K562 (cell line): ENCODE results near the gene XRCC3.

ENCODE experiments used
- HDAC6 ChIP-seq: IDR thresholded peaks from 2 replicates; pipeline ENCODE4 v1.6.1; 2012; ENCODE audit warnings: low read depth, mild to moderate bottlenecking, control low read depth, inconsistent platforms, low read length, moderate library complexity
- HMG20B ChIP-seq: fragments of 250-450 bp; sonication (Bioruptor Pico); IDR thresholded peaks from 2 replicates; pipeline ENCODE4 v1.5.0; 2021; ENCODE audit warnings: mild to moderate bottlenecking
- MTF1 ChIP-seq: fragments of 250-450 bp; sonication (Bioruptor Pico); IDR thresholded peaks from 2 replicates; pipeline ENCODE4 v1.9.0; 2021; ENCODE audit warnings: moderate library complexity, mild to moderate bottlenecking, inconsistent platforms, borderline replicate concordance
- NFATC3 ChIP-seq: fragments of 450-650 bp; IDR thresholded peaks from 2 replicates; pipeline ENCODE4 v1.6.1; 2017; ENCODE audit warnings: mild to moderate bottlenecking
- SIX5 ChIP-seq, 2 experiments: IDR thresholded peaks; 2 replicates each; pipeline ENCODE4 v1.6.1; 2011; ENCODE audit warnings: low read length in 2 of 2, borderline replicate concordance in 1 of 2, low read depth in 1 of 2, mild to moderate bottlenecking in 1 of 2, moderate library complexity in 1 of 2; ENCODE audit not compliant: insufficient read depth in 1 of 2
- TAF1 ChIP-seq: IDR thresholded peaks from 2 replicates; pipeline ENCODE4 v1.6.1; 2011; ENCODE audit warnings: mild to moderate bottlenecking, low read length, moderate library complexity; ENCODE audit not compliant: insufficient read depth, control insufficient read depth, severe bottlenecking; ENCODE audit errors: extremely low read depth
- ZNF318 ChIP-seq, 2 experiments: fragments of 450-650 bp; IDR thresholded peaks; 2 replicates each; pipeline ENCODE4 v1.6.1; 2016; ENCODE audit warnings: mild to moderate bottlenecking in 2 of 2, borderline replicate concordance in 1 of 2, low read depth in 1 of 2, moderate library complexity in 1 of 2
- TF ChIP-seq, protein P1 (sequence below), 3 experiments: IDR thresholded peaks in 2 of 3; conservative IDR thresholded peaks in 1 of 3; 2 replicates each; pipeline ENCODE4 v1.5.1; 2011 to 2012; ENCODE audit warnings: low read length in 3 of 3, mild to moderate bottlenecking in 3 of 3, control low read depth in 2 of 3, improper control_type of control experiment in 1 of 3, inconsistent platforms in 1 of 3, low read depth in 1 of 3, mixed read lengths in 1 of 3, moderate library complexity in 1 of 3; ENCODE audit not compliant: insufficient read depth in 2 of 3
- TF ChIP-seq, protein P2 (sequence below): sonication (generic); formaldehyde crosslinking; IDR thresholded peaks from 2 replicates; pipeline ENCODE4 v1.8.0; 2022; ENCODE audit warnings: mild to moderate bottlenecking, missing genetic modification reagents
- TF ChIP-seq, protein P3 (sequence below): fragments of 250-450 bp; sonication (Bioruptor Pico); IDR thresholded peaks from 2 replicates; pipeline ENCODE4 v1.9.0; 2021; ENCODE audit warnings: mild to moderate bottlenecking, inconsistent platforms

- TF ChIP-seq, protein P1, sequence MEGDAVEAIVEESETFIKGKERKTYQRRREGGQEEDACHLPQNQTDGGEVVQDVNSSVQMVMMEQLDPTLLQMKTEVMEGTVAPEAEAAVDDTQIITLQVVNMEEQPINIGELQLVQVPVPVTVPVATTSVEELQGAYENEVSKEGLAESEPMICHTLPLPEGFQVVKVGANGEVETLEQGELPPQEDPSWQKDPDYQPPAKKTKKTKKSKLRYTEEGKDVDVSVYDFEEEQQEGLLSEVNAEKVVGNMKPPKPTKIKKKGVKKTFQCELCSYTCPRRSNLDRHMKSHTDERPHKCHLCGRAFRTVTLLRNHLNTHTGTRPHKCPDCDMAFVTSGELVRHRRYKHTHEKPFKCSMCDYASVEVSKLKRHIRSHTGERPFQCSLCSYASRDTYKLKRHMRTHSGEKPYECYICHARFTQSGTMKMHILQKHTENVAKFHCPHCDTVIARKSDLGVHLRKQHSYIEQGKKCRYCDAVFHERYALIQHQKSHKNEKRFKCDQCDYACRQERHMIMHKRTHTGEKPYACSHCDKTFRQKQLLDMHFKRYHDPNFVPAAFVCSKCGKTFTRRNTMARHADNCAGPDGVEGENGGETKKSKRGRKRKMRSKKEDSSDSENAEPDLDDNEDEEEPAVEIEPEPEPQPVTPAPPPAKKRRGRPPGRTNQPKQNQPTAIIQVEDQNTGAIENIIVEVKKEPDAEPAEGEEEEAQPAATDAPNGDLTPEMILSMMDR (IDR thresholded peaks at IDR 0.05 in 2 of 3, conservative IDR thresholded peaks at IDR 0.05 in 1 of 3; ENCODE audit: insufficient read depth in 2 of 3, low read depth in 1 of 3, low read length in 3 of 3), result no peak
- TF ChIP-seq, protein P2, sequence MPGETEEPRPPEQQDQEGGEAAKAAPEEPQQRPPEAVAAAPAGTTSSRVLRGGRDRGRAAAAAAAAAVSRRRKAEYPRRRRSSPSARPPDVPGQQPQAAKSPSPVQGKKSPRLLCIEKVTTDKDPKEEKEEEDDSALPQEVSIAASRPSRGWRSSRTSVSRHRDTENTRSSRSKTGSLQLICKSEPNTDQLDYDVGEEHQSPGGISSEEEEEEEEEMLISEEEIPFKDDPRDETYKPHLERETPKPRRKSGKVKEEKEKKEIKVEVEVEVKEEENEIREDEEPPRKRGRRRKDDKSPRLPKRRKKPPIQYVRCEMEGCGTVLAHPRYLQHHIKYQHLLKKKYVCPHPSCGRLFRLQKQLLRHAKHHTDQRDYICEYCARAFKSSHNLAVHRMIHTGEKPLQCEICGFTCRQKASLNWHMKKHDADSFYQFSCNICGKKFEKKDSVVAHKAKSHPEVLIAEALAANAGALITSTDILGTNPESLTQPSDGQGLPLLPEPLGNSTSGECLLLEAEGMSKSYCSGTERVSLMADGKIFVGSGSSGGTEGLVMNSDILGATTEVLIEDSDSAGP (CRISPR knock-in tag), result no peak
- TF ChIP-seq HDAC6 (no peak), HMG20B (CRISPR knock-in tag) (no peak), SIX5 (IDR thresholded peaks at IDR 0.05; ENCODE audit: borderline replicate concordance in 1 of 2, insufficient read depth in 1 of 2, low read depth in 1 of 2, low read length in 2 of 2) (no peak), TAF1 (no peak), MTF1 (no peak), NFATC3 (no peak), ZNF318 (IDR thresholded peaks at IDR 0.05; ENCODE audit: borderline replicate concordance in 1 of 2, low read depth in 1 of 2) (no peak)
- TF ChIP-seq, protein P3, sequence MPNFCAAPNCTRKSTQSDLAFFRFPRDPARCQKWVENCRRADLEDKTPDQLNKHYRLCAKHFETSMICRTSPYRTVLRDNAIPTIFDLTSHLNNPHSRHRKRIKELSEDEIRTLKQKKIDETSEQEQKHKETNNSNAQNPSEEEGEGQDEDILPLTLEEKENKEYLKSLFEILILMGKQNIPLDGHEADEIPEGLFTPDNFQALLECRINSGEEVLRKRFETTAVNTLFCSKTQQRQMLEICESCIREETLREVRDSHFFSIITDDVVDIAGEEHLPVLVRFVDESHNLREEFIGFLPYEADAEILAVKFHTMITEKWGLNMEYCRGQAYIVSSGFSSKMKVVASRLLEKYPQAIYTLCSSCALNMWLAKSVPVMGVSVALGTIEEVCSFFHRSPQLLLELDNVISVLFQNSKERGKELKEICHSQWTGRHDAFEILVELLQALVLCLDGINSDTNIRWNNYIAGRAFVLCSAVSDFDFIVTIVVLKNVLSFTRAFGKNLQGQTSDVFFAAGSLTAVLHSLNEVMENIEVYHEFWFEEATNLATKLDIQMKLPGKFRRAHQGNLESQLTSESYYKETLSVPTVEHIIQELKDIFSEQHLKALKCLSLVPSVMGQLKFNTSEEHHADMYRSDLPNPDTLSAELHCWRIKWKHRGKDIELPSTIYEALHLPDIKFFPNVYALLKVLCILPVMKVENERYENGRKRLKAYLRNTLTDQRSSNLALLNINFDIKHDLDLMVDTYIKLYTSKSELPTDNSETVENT, result no peak
These were observed 65.0 kb downstream of the XRCC3 start for GRCh38 chr14:103650213-103650612.
